HepG2 (cell line): ENCODE measurements around the gene NAXD. TPM values are rescaled to one million over a fixed set of nuclear protein-coding genes. Genes with fewer than 3 reads are reported as not detected.

ENCODE experiments used
- ATAC-seq: fragments of 200-7000 bp; cut with Tn5 transposase; 3 replicates; pipeline ENCODE4 v1.9.1; 2020; ENCODE audit warnings: mild to moderate bottlenecking, moderate library complexity
- BruUV-seq: library from RNA; stranded (reverse); fragments of 400-500 nt; replicated peaks from 2 replicates; lab custom pipeline; 2021; lab: Mats Ljungman, UMichigan
- CTCF ChIA-PET: fragments of 300-600 bp; formaldehyde crosslinking; extraction: SDS; loops from one replicate; lab custom pipeline; 2021; ENCODE audit warnings: low total read pairs, inconsistent platforms, low intra/inter-chr PET ratio; lab: Yijun Ruan, JAX
- POLR2A ChIA-PET: fragments of 350-600 bp; sonication (Branson Sonifier 250); formaldehyde crosslinking; loops from one replicate; lab custom pipeline; 2020; ENCODE audit warnings: antibody characterized with exemption, inconsistent platforms; lab: Yijun Ruan, JAX
- DNase-seq: peaks from one replicate; pipeline ENCODE4 v3.0.0-alpha.2; 2015; ENCODE audit warnings: low spot score
- FAIRE-seq: peaks from 3 replicates; lab custom pipeline; 2011; peaks lifted over from hg19 to GRCh38; lab: Jason Lieb, UNC
- H2AFZ ChIP-seq: one replicate; pipeline ENCODE4 v1.6.1; 2011; ENCODE audit warnings: low read length, inconsistent platforms
- H3K27ac ChIP-seq: fragments of 300-600 bp; 3 replicates; pipeline ENCODE4 v1.8.0; 2011; ENCODE audit warnings: mixed run types, mild to moderate bottlenecking, mixed read lengths, low read length, inconsistent platforms; ENCODE audit not compliant: insufficient read depth; ENCODE audit errors: extremely low read length
- H3K27me3 ChIP-seq, 2 experiments: fragments of 200-600 bp in 1 of 2; 2 replicates in 1 of 2; 3 replicates in 1 of 2; pipeline versions ENCODE4 v1.6.0 to v1.8.0; 2011; ENCODE audit warnings: low read length in 2 of 2, mild to moderate bottlenecking in 2 of 2, moderate library complexity in 2 of 2, inconsistent platforms in 1 of 2; ENCODE audit not compliant: insufficient read depth in 2 of 2, control insufficient read depth in 1 of 2
- H3K36me3 ChIP-seq, 2 experiments: fragments of 200-600 bp in 1 of 2; replicated peaks in 1 of 2; 2 replicates in 1 of 2; 3 replicates in 1 of 2; pipeline versions ENCODE4 v1.5.1 to v1.8.0; 2011; ENCODE audit warnings: low read length in 2 of 2, inconsistent platforms in 1 of 2; ENCODE audit not compliant: insufficient read depth in 2 of 2, control insufficient read depth in 1 of 2
- H3K4me1 ChIP-seq: 2 replicates; pipeline ENCODE4 v1.5.1; 2012; ENCODE audit warnings: low read length, inconsistent platforms; ENCODE audit not compliant: insufficient read depth
- H3K4me2 ChIP-seq: 2 replicates; pipeline ENCODE4 v1.6.0; 2011; ENCODE audit warnings: low read depth, low read length, inconsistent platforms
- H3K4me3 ChIP-seq, 3 experiments: fragments of 200-600 bp in 1 of 3; sonication (generic), shearing (Covaris generic) in 1 of 3; replicated peaks in 1 of 3; 2 replicates each; pipeline ENCODE4 v1.5.1; 2011 to 2016; ENCODE audit warnings: low read length in 3 of 3, inconsistent platforms in 2 of 3, low read depth in 2 of 3, mild to moderate bottlenecking in 2 of 3, control low read depth in 1 of 3, mixed read lengths in 1 of 3; ENCODE audit not compliant: insufficient read depth in 1 of 3
- H3K79me2 ChIP-seq: one replicate; pipeline ENCODE4 v1.6.1; 2011; ENCODE audit warnings: low read length, inconsistent platforms; ENCODE audit not compliant: insufficient read depth
- H3K9ac ChIP-seq: 2 replicates; pipeline ENCODE4 v1.6.0; 2011; ENCODE audit warnings: mild to moderate bottlenecking, low read depth, low read length, inconsistent platforms; ENCODE audit not compliant: insufficient read depth
- H3K9me3 ChIP-seq: 2 replicates; pipeline ENCODE4 v1.5.1; 2012; ENCODE audit warnings: mild to moderate bottlenecking, low read length
- H4K20me1 ChIP-seq: 2 replicates; pipeline ENCODE4 v1.6.0; 2011; ENCODE audit warnings: inconsistent platforms, mild to moderate bottlenecking, low read length, moderate library complexity; ENCODE audit not compliant: insufficient read depth
- AGO2 ChIP-seq: fragments of 200-400 bp; formaldehyde crosslinking; optimal IDR thresholded peaks from 2 replicates; pipeline ENCODE3; 2017; ENCODE audit warnings: mild to moderate bottlenecking, low read depth, low read length, moderate library complexity
- KLF13 ChIP-seq: sonication (generic); formaldehyde crosslinking; IDR thresholded peaks from 2 replicates; pipeline ENCODE4 v1.4.0; 2020; ENCODE audit warnings: mild to moderate bottlenecking, missing genetic modification reagents
- MTA1 ChIP-seq: sonication (generic); formaldehyde crosslinking; IDR thresholded peaks from 2 replicates; pipeline ENCODE4 v1.4.0; 2020; ENCODE audit warnings: missing genetic modification reagents, mild to moderate bottlenecking, borderline replicate concordance
- POLR2A ChIP-seq, 2 experiments: IDR thresholded peaks; 2 replicates each; pipeline ENCODE4 v1.6.1; 2011; ENCODE audit warnings: low read depth in 2 of 2, low read length in 2 of 2, mild to moderate bottlenecking in 1 of 2, moderate library complexity in 1 of 2; ENCODE audit not compliant: insufficient read depth in 1 of 2
- POLR2G ChIP-seq: fragments of 200-400 bp; formaldehyde crosslinking; IDR thresholded peaks from 2 replicates; pipeline ENCODE4 v1.6.1; 2018; ENCODE audit warnings: mild to moderate bottlenecking, low read depth, low read length, moderate library complexity
- RBM22 ChIP-seq: fragments of 200-400 bp; formaldehyde crosslinking; optimal IDR thresholded peaks from 2 replicates; pipeline ENCODE3; 2017; ENCODE audit warnings: mild to moderate bottlenecking, low read length, moderate library complexity
- SATB2 ChIP-seq: sonication (generic); formaldehyde crosslinking; IDR thresholded peaks from 2 replicates; pipeline ENCODE4 v1.5.0; 2020; ENCODE audit warnings: missing genetic modification reagents
- ZNF318 ChIP-seq: sonication (generic); formaldehyde crosslinking; IDR thresholded peaks from 2 replicates; pipeline ENCODE4 v1.4.0; 2020; ENCODE audit warnings: mild to moderate bottlenecking, missing genetic modification reagents
- WGBS: methylation state at CpG from one replicate; pipeline ENCODE4 v1.1.6; 2017; ENCODE audit warnings: low lambda C conversion rate; 5-methylcytosine and 5-hydroxymethylcytosine counted together
- in situ Hi-C: cut with HindIII; loops from 2 replicates; pipeline ENCODE4 v1.10.0; 2017; ENCODE audit warnings: low pct_unique_long_range_greater_than_20kb; ENCODE audit not compliant: extremely low pct_ligation_motif_present
- intact Hi-C: fragments of 100-400 bp; cut with micrococcal nuclease; formaldehyde crosslinking; loops from one replicate; pipeline ENCODE4 v1.10.0; 2022; ENCODE audit not compliant: unreplicated experiment
- polyA plus RNA-seq, 8 experiments: library from polyadenylated mRNA; depleted of rRNA in 3 of 8; stranded (reverse) in 7 of 8; unstranded in 1 of 8; fragments of >200 nt; fragmentation: Illumina TruSeq in 4 of 8; extraction: Trizol in 4 of 8; gene quantifications; 2 replicates each; pipeline versions ENCODE4 v1.2.1 to v1.2.3, GENCODE V29; 2011 to 2016; ENCODE audit warnings: low read depth in 4 of 8, missing spikeins in 1 of 8, mixed read lengths in 1 of 8; ENCODE audit not compliant: insufficient read depth in 1 of 8
- total RNA-seq, 5 experiments: library from RNA; depleted of rRNA; stranded (reverse); fragments of >200 nt; fragmentation: Illumina TruSeq; extraction: Trizol; gene quantifications; 2 replicates each; pipeline ENCODE4 v1.2.3, GENCODE V29; 2016; ENCODE audit warnings: low read depth in 1 of 5

The NAXD gene
- total and polyA plus RNA-seq, 2 of the 13 experiments (the other 11 are each of a cell fraction or from before 2014, with no cell fraction given) = 19.0 to 23.2 TPM

GRCh38 chr13:110638257-110638656 lies 22.9 kb downstream of the NAXD start:
- intact Hi-C loops = no loop called here
- Histone ChIP-seq H3K4me1 (no peaks in the 10 kb centered on the region), H3K27ac (no peak overlapping the region), H3K79me2 (peaks cover 5% of the 10 kb centered on the region), H3K36me3 (peaks cover 27 to 80% of the 10 kb centered on the region in 2 experiments), H3K27me3 (no peaks in the 10 kb centered on the region; a peak in 1 of 5 replicates), H3K9me3 (no peaks in the 10 kb centered on the region), H3K4me3 (no peak overlapping the region), H4K20me1 (peaks cover 4% of the 10 kb centered on the region), H3K4me2 (no peak overlapping the region), H2AFZ (no peak overlapping the region), H3K9ac (no peak overlapping the region)
- no TSS peak for BruUV-seq
- TF ChIP-seq KLF13 (CRISPR knock-in tag) (no peak), AGO2 (peak; percentile 78)
- DNase-seq = no peak
- 95% methylated on average over 23 of the region's 23 CpGs for WGBS
- in situ Hi-C loops = no loop called here
- ChIA-PET POLR2A (no interaction called here), CTCF (no interaction called here)
- ATAC-seq = no peak
- no peak for FAIRE-seq

DNA sequence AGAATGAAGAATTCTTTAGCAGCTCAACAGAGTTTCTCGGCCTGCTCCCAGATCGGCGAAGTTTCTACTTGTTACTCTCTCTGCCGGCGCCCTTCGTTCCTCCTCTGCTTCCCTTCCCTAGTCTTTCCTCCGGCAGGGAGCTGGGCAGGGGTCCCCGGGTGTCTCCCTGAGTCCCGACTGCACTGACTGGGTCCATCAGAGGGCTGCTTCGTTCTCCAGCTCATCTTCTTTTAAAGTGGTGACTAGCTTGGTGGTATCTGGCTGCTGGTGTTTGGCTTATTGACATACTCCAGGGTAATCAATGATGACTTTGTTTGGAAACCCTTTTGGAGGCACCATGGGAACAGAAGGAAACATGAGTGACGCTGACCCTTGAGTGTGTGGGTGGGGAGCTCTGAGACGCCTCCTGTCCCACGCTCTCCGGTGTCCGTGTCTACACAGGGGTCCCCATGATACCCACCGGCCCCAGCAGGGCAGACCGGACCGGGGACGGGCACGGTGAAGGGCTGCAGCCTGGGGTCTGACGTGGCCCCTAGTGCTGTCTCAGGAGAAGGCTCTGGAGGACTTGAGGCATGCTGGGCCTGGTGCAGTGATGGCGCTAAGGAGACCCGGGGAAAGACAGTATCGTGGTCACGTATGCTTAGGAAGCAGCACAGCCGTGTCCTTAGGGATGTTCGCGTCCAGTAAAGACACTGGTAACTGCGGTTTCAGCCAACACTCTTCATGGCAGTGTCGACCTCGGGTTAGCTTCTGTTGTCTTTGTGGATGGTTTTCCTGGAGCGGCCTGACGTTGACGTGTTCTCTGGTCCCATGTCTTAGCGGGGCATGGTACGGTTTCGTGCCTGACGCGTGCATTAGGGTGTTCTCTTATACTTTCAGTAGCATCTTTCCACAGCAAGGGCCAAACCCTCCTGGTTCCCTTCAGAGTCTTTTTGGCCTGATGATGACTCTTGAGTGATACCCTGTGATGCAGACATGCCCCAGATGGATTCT lies 23.8 kb downstream of the NAXD start:
- FAIRE-seq (no peak), ATAC-seq (no peak), DNase-seq (no peak)
- 93% methylated on average over 38 of the region's 39 CpGs for WGBS
- Histone ChIP-seq H3K36me3 (peaks cover 28 to 88% of the 10 kb centered on the region in 2 experiments), H2AFZ (no peak overlapping the region), H3K4me1 (no peaks in the 10 kb centered on the region), H3K4me2 (no peak overlapping the region), H3K4me3 (no peak overlapping the region), H3K79me2 (peaks cover 3% of the 10 kb centered on the region), H3K27ac (no peak overlapping the region), H3K9ac (no peak overlapping the region), H3K9me3 (no peaks in the 10 kb centered on the region), H4K20me1 (peaks cover 4% of the 10 kb centered on the region), H3K27me3 (no peaks in the 10 kb centered on the region; a peak in 1 of 5 replicates)
- intact Hi-C loops (no loop called here), in situ Hi-C loops (no loop called here)
- ChIA-PET POLR2A (no interaction called here), CTCF (no interaction called here)
- TSS peak; percentile 30 for BruUV-seq
- 0 out of 2 replicates have a peak, but pooled peaks have one; percentile 27 for TF ChIP-seq POLR2G
- peak in 1 of 2 experiments; percentile 45; a peak in 1 of 4 replicates for TF ChIP-seq POLR2A (IDR thresholded peaks at IDR 0.05; ENCODE audit: insufficient read depth in 1 of 2, low read depth in 2 of 2, low read length in 2 of 2)
- TF ChIP-seq ZNF318 (CRISPR knock-in tag) = no peak
- no peak for TF ChIP-seq MTA1 (CRISPR knock-in tag)
- TF ChIP-seq RBM22 = peak; percentile 38
- no peak for TF ChIP-seq SATB2 (CRISPR knock-in tag)
- peak; percentile 84 for TF ChIP-seq AGO2
